Endothelial cell of umbilical vein (primary cell): ENCODE data around the gene PPM1L. TPM values are rescaled to one million over a fixed set of nuclear protein-coding genes. Genes with fewer than 3 reads are reported as not detected.

ENCODE experiments used
- BruUV-seq: library from RNA; stranded (reverse); fragments of 400-500 nt; replicated peaks from 2 replicates; lab custom pipeline; 2021; lab: Mats Ljungman, UMichigan
- CTCF ChIA-PET: fragments of 300-600, 350-600 bp; sonication (Branson Sonifier 250); formaldehyde crosslinking; loops from one replicate; lab custom pipeline; 2021; ENCODE audit warnings: antibody characterized with exemption, inconsistent platforms; lab: Charles Lee
- POLR2A ChIA-PET: fragments of 300-600, 350-600 bp; sonication (Branson Sonifier 250); formaldehyde crosslinking; loops from one replicate; lab custom pipeline; 2021; ENCODE audit warnings: antibody characterized with exemption, inconsistent platforms; lab: Charles Lee
- DNase-seq: peaks from one replicate; pipeline ENCODE4 v3.0.0-alpha.2; 2011; ENCODE audit warnings: low read depth, low spot score
- FAIRE-seq: peaks from 2 replicates; lab custom pipeline; 2011; peaks lifted over from hg19 to GRCh38; lab: Jason Lieb, UNC
- H2AFZ ChIP-seq: 2 replicates; pipeline ENCODE4 v1.6.0; 2012; ENCODE audit warnings: low read depth, low read length, control low read depth, inconsistent platforms
- H3K27ac ChIP-seq: 2 replicates; pipeline ENCODE4 v1.5.1; 2011; ENCODE audit warnings: low read depth, mild to moderate bottlenecking, control low read depth, low read length, moderate library complexity; ENCODE audit not compliant: insufficient read depth
- H3K27me3 ChIP-seq, 2 experiments: 2 replicates each; pipeline versions ENCODE4 v1.6.0 to v1.6.1; 2011; ENCODE audit warnings: low read length in 2 of 2, mixed read lengths in 1 of 2; ENCODE audit not compliant: control insufficient read depth in 2 of 2, insufficient read depth in 2 of 2
- H3K36me3 ChIP-seq, 2 experiments: 2 replicates in 1 of 2; 3 replicates in 1 of 2; pipeline ENCODE4 v1.5.1; 2011; ENCODE audit warnings: low read length in 2 of 2, mild to moderate bottlenecking in 1 of 2, moderate library complexity in 1 of 2; ENCODE audit not compliant: control insufficient read depth in 2 of 2, insufficient read depth in 2 of 2; ENCODE audit errors: extremely low read depth in 1 of 2
- H3K4me1 ChIP-seq: 3 replicates; pipeline ENCODE4 v1.5.1; 2011; ENCODE audit warnings: mild to moderate bottlenecking, low read length; ENCODE audit not compliant: control insufficient read depth, insufficient read depth; ENCODE audit errors: extremely low read depth
- H3K4me2 ChIP-seq: 2 replicates; pipeline ENCODE4 v1.6.1; 2011; ENCODE audit warnings: low read length, control low read depth, mixed read lengths; ENCODE audit not compliant: insufficient read depth
- H3K4me3 ChIP-seq, 3 experiments: fragments of 200-600 bp in 1 of 3; sonication (generic), shearing (Covaris generic) in 1 of 3; replicated peaks in 1 of 3; 2 replicates each; pipeline ENCODE4 v1.5.1; 2011 to 2016; ENCODE audit warnings: control low read depth in 3 of 3, low read length in 3 of 3, mild to moderate bottlenecking in 2 of 3, inconsistent platforms in 1 of 3, low read depth in 1 of 3, moderate library complexity in 1 of 3; ENCODE audit not compliant: insufficient read depth in 1 of 3
- H3K79me2 ChIP-seq: 2 replicates; pipeline ENCODE4 v1.6.0; 2012; ENCODE audit warnings: low read length, inconsistent platforms; ENCODE audit not compliant: control insufficient read depth, insufficient read depth
- H3K9ac ChIP-seq: replicated peaks from 2 replicates; pipeline ENCODE3; 2011; ENCODE audit warnings: low read length, control low read depth; ENCODE audit not compliant: insufficient read depth; ENCODE audit errors: extremely low read depth
- H3K9me1 ChIP-seq: replicated peaks from 3 replicates; pipeline ENCODE4 v1.6.0; 2011; ENCODE audit warnings: mild to moderate bottlenecking, low read length; ENCODE audit not compliant: control insufficient read depth, insufficient read depth; ENCODE audit errors: extremely low read depth
- H3K9me3 ChIP-seq: replicated peaks from 2 replicates; pipeline ENCODE4 v1.5.1; 2012; ENCODE audit warnings: low read length, inconsistent platforms; ENCODE audit not compliant: control insufficient read depth, insufficient read depth
- H4K20me1 ChIP-seq: replicated peaks from 2 replicates; pipeline ENCODE3; 2011; ENCODE audit warnings: mild to moderate bottlenecking, low read length; ENCODE audit not compliant: control insufficient read depth, insufficient read depth; ENCODE audit errors: extremely low read depth
- CTCF ChIP-seq, 2 donors: IDR thresholded peaks; 1 replicate in 1 of 2; 2 replicates in 1 of 2; pipeline ENCODE4 v1.5.1; 2011; ENCODE audit warnings: low read length in 2 of 2, mild to moderate bottlenecking in 2 of 2, moderate library complexity in 2 of 2, control low read depth in 1 of 2, inconsistent platforms in 1 of 2, low read depth in 1 of 2; ENCODE audit not compliant: insufficient read depth in 1 of 2; ENCODE audit errors: extremely low read depth in 1 of 2
- FOS ChIP-seq: IDR thresholded peaks from 2 replicates; pipeline ENCODE4 v1.6.1; 2011; ENCODE audit warnings: mild to moderate bottlenecking, low read length, moderate library complexity, borderline replicate concordance; ENCODE audit not compliant: insufficient read depth
- GATA2 ChIP-seq: IDR thresholded peaks from 2 replicates; pipeline ENCODE4 v1.7.0; 2011; ENCODE audit warnings: low read depth, mild to moderate bottlenecking, moderate library complexity, mixed read lengths, low read length; ENCODE audit not compliant: insufficient read length, insufficient read depth
- JUN ChIP-seq: IDR thresholded peaks from 2 replicates; pipeline ENCODE4 v1.6.1; 2011; ENCODE audit warnings: borderline replicate concordance, low read depth; ENCODE audit not compliant: insufficient read length, insufficient read depth
- dilution Hi-C: fragments of 300-500 bp; cut with MboI; formaldehyde crosslinking; loops from one replicate; pipeline ENCODE4 v1.15.0; 2019; ENCODE audit warnings: low sequenced_read_pairs; ENCODE audit not compliant: extremely low pct_ligation_motif_present
- intact Hi-C: fragments of 100-400 bp; cut with micrococcal nuclease; formaldehyde crosslinking; loops from one replicate; pipeline ENCODE4 v1.10.0; 2022
- polyA plus RNA-seq, 4 experiments: library from polyadenylated mRNA; depleted of rRNA in 3 of 4; stranded (reverse) in 3 of 4; unstranded in 1 of 4; fragments of >200 nt; gene quantifications; 2 replicates each; pipeline versions ENCODE4 v1.2.1 to v1.2.3, GENCODE V29; 2011 to 2012; ENCODE audit warnings: missing spikeins in 1 of 4
- total RNA-seq: library from RNA; stranded (reverse); gene quantifications from 2 replicates; pipeline ENCODE4 v1.2.3, GENCODE V29; 2021

Gene PPM1L
- total and polyA plus RNA-seq, 2 donors (not counting 3 experiments of a cell fraction or from before 2014, with no cell fraction given), result 0.63 to 2.9 TPM

GRCh38 chr3:161016417-161017313 is 260.6 kb downstream of the PPM1L start:
- dilution Hi-C loops (no loop called here), intact Hi-C loops (no loop called here)
- Histone ChIP-seq H3K4me2 (no peak overlapping the region), H2AFZ (no peak overlapping the region), H3K9ac (no peak overlapping the region), H4K20me1 (no peaks in the 10 kb centered on the region), H3K9me1 (no peaks in the 10 kb centered on the region), H3K4me3 (no peak overlapping the region), H3K27me3 (no peaks in the 10 kb centered on the region), H3K9me3 (no peaks in the 10 kb centered on the region), H3K27ac (no peak overlapping the region), H3K36me3 (no peaks in the 10 kb centered on the region), H3K4me1 (no peaks in the 10 kb centered on the region), H3K79me2 (no peaks in the 10 kb centered on the region)
- no peak for DNase-seq
- FAIRE-seq, result no peak
- ChIA-PET POLR2A (no interaction called here), CTCF (no interaction called here)
- TF ChIP-seq FOS (no peak), CTCF (IDR thresholded peaks at IDR 0.05; ENCODE audit: extremely low read depth in 1 of 2, insufficient read depth in 1 of 2, low read depth in 1 of 2, low read length in 2 of 2) (no peak), GATA2 (no peak), JUN (no peak)
- no TSS peak for BruUV-seq
